MCF 10A (cell line): Measurements from ENCODE around the gene LVRN. TPM values are rescaled to one million over a fixed set of nuclear protein-coding genes. Genes with fewer than 3 reads are reported as not detected.

ENCODE experiments used
- BruUV-seq: library from RNA; stranded (reverse); fragments of 400-500 nt; replicated peaks from 2 replicates; lab custom pipeline; 2021; lab: Mats Ljungman, UMichigan
- CTCF ChIA-PET: fragments of 300-600 bp; sonication (Branson Sonifier 250); formaldehyde crosslinking; extraction: SDS; loops from one replicate; lab custom pipeline; 2021; ENCODE audit warnings: antibody characterized with exemption, inconsistent platforms; lab: Yijun Ruan, JAX
- POLR2A ChIA-PET: fragments of 300-600, 350-650 bp; sonication (Branson Sonifier 250); formaldehyde crosslinking; extraction: SDS; loops from one replicate; lab custom pipeline; 2020; ENCODE audit warnings: antibody characterized with exemption, inconsistent platforms; lab: Yijun Ruan, JAX
- DNase-seq: peaks from one replicate; pipeline ENCODE4 v3.0.0-alpha.2; 2018; ENCODE audit not compliant: unreplicated experiment
- H3K27ac Mint-ChIP-seq: one replicate; pipeline ENCODE4 v1.8.0; 2022; ENCODE audit warnings: mild to moderate bottlenecking, low read depth, mixed read lengths; ENCODE audit not compliant: unreplicated experiment
- H3K27me3 Mint-ChIP-seq: one replicate; pipeline ENCODE4 v1.8.0; 2022; ENCODE audit warnings: mixed read lengths; ENCODE audit not compliant: insufficient read depth, unreplicated experiment
- H3K36me3 Mint-ChIP-seq: one replicate; pipeline ENCODE4 v1.8.0; 2022; ENCODE audit warnings: mild to moderate bottlenecking, moderate library complexity, mixed read lengths; ENCODE audit not compliant: insufficient read depth, unreplicated experiment
- H3K4me1 Mint-ChIP-seq: one replicate; pipeline ENCODE4 v1.8.0; 2022; ENCODE audit warnings: mixed read lengths; ENCODE audit not compliant: insufficient read depth, unreplicated experiment
- H3K4me3 Mint-ChIP-seq: one replicate; pipeline ENCODE4 v1.8.0; 2022; ENCODE audit warnings: mild to moderate bottlenecking, moderate library complexity, mixed read lengths; ENCODE audit not compliant: unreplicated experiment
- H3K9me3 Mint-ChIP-seq: one replicate; pipeline ENCODE4 v1.8.0; 2022; ENCODE audit warnings: mixed read lengths; ENCODE audit not compliant: unreplicated experiment
- CTCF ChIP-seq: fragments of 200-600 bp; IDR thresholded peaks from one replicate; pipeline ENCODE4 v1.8.0; 2022; ENCODE audit warnings: antibody characterized with exemption, mild to moderate bottlenecking; ENCODE audit not compliant: unreplicated experiment
- intact Hi-C: fragments of 100-400 bp; cut with micrococcal nuclease; formaldehyde crosslinking; loops from 2 replicates; pipeline ENCODE4 v1.14.1; 2022
- total RNA-seq: library from RNA; stranded (reverse); gene quantifications from 2 replicates; pipeline ENCODE4 v1.2.3, GENCODE V29; 2022

Gene LVRN
- total RNA-seq, 1 experiment from 2014 or later, result 0.77 TPM

GRCh38 chr5:115952588-115952987 lies 9.7 kb upstream of the LVRN start:
- intact Hi-C loops, result no loop called here
- Mint-ChIP-seq H3K36me3 (no peaks in the 10 kb centered on the region), H3K27me3 (no peaks in the 10 kb centered on the region), H3K9me3 (no peaks in the 10 kb centered on the region), H3K4me1 (no peaks in the 10 kb centered on the region), H3K4me3 (no peak overlapping the region), H3K27ac (no peak overlapping the region)
- no peak for TF ChIP-seq CTCF
- CTCF ChIA-PET, result no interaction called here
- POLR2A ChIA-PET, result no interaction called here
- BruUV-seq, result no TSS peak
- no peak for DNase-seq

- ChIA-PET POLR2A (no interaction called here), CTCF (interaction anchor here (2.0 kb wide), 1 partner anchor 10 kb away, joined by 6 read pairs; no protein-coding TSS in a partner anchor)
- no peaks in the 10 kb centered on the region for H3K9me3 Mint-ChIP-seq
- DNase-seq, result no peak
- H3K27me3 Mint-ChIP-seq, result no peaks in the 10 kb centered on the region
- BruUV-seq, result no TSS peak
- H3K4me3 Mint-ChIP-seq, result no peak overlapping the region
- intact Hi-C loops, result no loop called here
- no peak for TF ChIP-seq CTCF
- no peaks in the 10 kb centered on the region for H3K36me3 Mint-ChIP-seq
- no peaks in the 10 kb centered on the region for H3K4me1 Mint-ChIP-seq
- no peak overlapping the region for H3K27ac Mint-ChIP-seq
These were observed 8.1 kb upstream of the LVRN start for GRCh38 chr5:115954144-115954543.

- H3K27ac Mint-ChIP-seq, result no peak overlapping the region
- no peak for DNase-seq
- ChIA-PET CTCF (no interaction called here), POLR2A (no interaction called here)
- no peaks in the 10 kb centered on the region for H3K4me1 Mint-ChIP-seq
- intact Hi-C loops, result no loop called here
- TF ChIP-seq CTCF, result no peak
- no peak overlapping the region for H3K4me3 Mint-ChIP-seq
- no peaks in the 10 kb centered on the region for H3K36me3 Mint-ChIP-seq
- no peaks in the 10 kb centered on the region for H3K9me3 Mint-ChIP-seq
- BruUV-seq, result no TSS peak
- H3K27me3 Mint-ChIP-seq, result no peaks in the 10 kb centered on the region
These were observed 5.3 kb upstream of the LVRN start for GRCh38 chr5:115956957-115957356.

DNA sequence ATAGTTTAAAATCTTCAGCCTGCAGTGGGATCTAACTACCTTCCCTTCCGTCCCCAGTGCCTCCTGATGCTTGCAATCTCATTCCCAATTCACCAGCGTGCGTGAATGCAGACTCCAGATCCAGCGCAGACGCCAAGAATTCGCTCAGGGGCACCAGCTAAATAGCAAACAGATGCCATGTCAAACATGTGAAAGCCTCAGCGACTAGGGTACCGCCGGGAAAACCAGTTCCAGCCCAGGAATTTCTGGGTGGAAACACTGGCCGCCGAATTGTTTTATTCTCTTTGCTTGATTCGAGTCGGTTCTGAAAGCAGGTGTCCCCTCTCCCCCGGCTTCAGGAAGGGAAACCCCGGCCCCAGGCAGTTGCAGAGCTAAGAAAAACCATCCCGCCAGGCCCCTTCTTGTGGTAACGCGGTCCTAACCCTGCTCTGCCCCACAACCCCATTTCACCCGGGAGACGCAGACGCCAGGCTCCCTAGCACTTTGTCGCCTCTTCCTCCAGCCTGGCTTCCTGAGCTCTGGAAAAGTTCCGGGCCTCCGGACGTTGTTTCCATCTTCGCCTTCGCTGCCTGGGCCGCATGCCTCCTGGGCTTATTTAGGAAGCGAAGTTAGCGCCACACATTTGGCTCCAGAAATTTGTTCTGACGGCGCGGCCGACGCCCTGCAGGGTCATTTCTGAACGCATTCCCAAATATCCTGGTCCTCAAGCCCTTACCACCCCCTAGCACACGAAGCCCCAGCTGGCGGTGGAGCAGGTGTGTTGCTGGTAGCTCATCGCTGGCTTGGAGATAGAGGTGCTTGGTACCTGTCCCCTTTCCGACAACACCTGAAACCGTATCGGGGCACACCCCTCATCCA lies 665 bp upstream of the LVRN start:
- no peak for TF ChIP-seq CTCF
- Mint-ChIP-seq H3K9me3 (no peaks in the 10 kb centered on the region), H3K36me3 (no peaks in the 10 kb centered on the region), H3K4me1 (no peaks in the 10 kb centered on the region), H3K27ac (no peak overlapping the region), H3K27me3 (no peaks in the 10 kb centered on the region), H3K4me3 (no peak overlapping the region)
- intact Hi-C loops, result no loop called here
- DNase-seq, result no peak
- no TSS peak for BruUV-seq
- ChIA-PET POLR2A (no interaction called here), CTCF (no interaction called here)
